DND-41 (cell line): ENCODE data around the gene BACH2.

Experiments used
- ATAC-seq: fragments of 200-7000 bp; cut with Tn5 transposase; 3 replicates; pipeline ENCODE4 v1.9.1; 2021; ENCODE audit warnings: low read depth; ENCODE audit not compliant: insufficient read depth
- DNase-seq: peaks from one replicate; pipeline ENCODE4 v3.0.0-alpha.2; 2020
- H2AFZ ChIP-seq: 2 replicates; pipeline ENCODE4 v1.6.0; 2012; ENCODE audit warnings: low read depth, low read length
- H3K27ac ChIP-seq: 2 replicates; pipeline ENCODE4 v1.5.1; 2012; ENCODE audit warnings: low read length, inconsistent platforms
- H3K27me3 ChIP-seq: fragments of 200-600 bp; sonication (generic); 2 replicates; pipeline ENCODE4 v1.6.0; 2012; ENCODE audit warnings: low read length, mild to moderate bottlenecking, inconsistent platforms; ENCODE audit not compliant: insufficient read depth, poor library complexity
- H3K36me3 ChIP-seq: 2 replicates; pipeline ENCODE4 v1.5.1; 2012; ENCODE audit warnings: low read length, inconsistent platforms; ENCODE audit not compliant: insufficient read depth
- H3K4me1 ChIP-seq: 2 replicates; pipeline ENCODE4 v1.5.1; 2012; ENCODE audit warnings: mild to moderate bottlenecking, low read length; ENCODE audit not compliant: insufficient read depth
- H3K4me2 ChIP-seq: 2 replicates; pipeline ENCODE4 v1.6.0; 2012; ENCODE audit warnings: mild to moderate bottlenecking, moderate library complexity, low read length, inconsistent platforms; ENCODE audit not compliant: insufficient read depth
- H3K4me3 ChIP-seq, 2 experiments: fragments of 200-600 bp in 1 of 2; shearing (Covaris generic) in 1 of 2; 2 replicates each; pipeline ENCODE4 v1.5.1; 2012 to 2016; ENCODE audit warnings: inconsistent platforms in 2 of 2, low read length in 2 of 2, mild to moderate bottlenecking in 2 of 2, low read depth in 1 of 2, moderate library complexity in 1 of 2
- H3K79me2 ChIP-seq: 2 replicates; pipeline ENCODE4 v1.6.0; 2012; ENCODE audit warnings: low read length, inconsistent platforms; ENCODE audit not compliant: insufficient read depth
- H3K9ac ChIP-seq: 2 replicates; pipeline ENCODE4 v1.6.0; 2012; ENCODE audit warnings: low read depth, mild to moderate bottlenecking, inconsistent platforms, low read length, moderate library complexity
- H3K9me3 ChIP-seq: 2 replicates; pipeline ENCODE4 v1.5.1; 2012; ENCODE audit warnings: low read length, moderate library complexity, mild to moderate bottlenecking, inconsistent platforms; ENCODE audit not compliant: insufficient read depth, severe bottlenecking
- H4K20me1 ChIP-seq: 2 replicates; pipeline ENCODE4 v1.6.0; 2012; ENCODE audit warnings: low read length; ENCODE audit not compliant: insufficient read depth
- EZH2 ChIP-seq: IDR thresholded peaks from 3 replicates; pipeline ENCODE4 v1.6.1; 2012; ENCODE audit warnings: borderline replicate concordance, low read depth, mild to moderate bottlenecking, moderate library complexity, low read length, inconsistent platforms; ENCODE audit not compliant: severe bottlenecking
- TF ChIP-seq, protein P1 (sequence below): IDR thresholded peaks from 2 replicates; pipeline ENCODE4 v1.5.1; 2012; ENCODE audit warnings: borderline replicate concordance, low read length, moderate library complexity, mild to moderate bottlenecking; ENCODE audit not compliant: poor library complexity, severe bottlenecking; ENCODE audit errors: extremely low read depth

BACH2 gene

DNA sequence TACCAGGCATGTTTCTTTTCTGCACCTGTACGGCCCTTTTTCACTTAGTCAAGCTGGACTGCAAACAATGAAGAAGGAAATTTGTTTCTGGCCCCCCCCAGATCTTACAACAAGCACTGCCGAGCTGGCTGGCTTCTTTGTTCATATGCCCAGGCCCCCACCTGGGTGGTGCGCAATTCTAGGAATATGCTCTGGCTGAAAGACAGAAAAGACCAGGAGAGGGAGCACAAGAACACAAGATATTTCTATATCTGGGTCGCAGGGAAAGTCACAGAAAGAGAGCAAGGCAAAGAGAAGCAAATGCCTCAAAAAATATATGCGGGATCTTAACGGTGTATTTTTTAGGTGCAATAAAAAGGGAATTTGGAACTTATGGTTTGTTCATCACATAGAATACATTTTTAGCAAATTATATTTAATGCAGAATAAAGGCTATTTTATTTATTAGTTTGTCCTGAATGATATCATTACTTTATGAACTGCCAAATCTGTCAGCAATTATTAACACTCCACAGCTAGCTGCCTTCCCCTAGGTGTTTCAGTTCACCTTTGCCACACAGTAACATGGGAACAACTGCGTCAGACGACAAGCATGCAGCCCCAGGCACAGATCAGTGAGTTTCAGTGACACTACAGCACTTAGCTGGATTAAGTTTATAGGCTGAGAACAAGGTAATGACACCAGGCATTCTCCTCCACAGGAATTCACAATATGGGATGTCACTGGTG is 325.9 kb downstream of the BACH2 start:
- no peak overlapping the region for H2AFZ ChIP-seq
- H4K20me1 ChIP-seq = no peaks in the 10 kb centered on the region
- no peak overlapping the region for H3K4me2 ChIP-seq
- no peak overlapping the region for H3K9ac ChIP-seq
- ATAC-seq (peak; percentile 88), DNase-seq (peak; percentile 58)
- no peaks in the 10 kb centered on the region for H3K79me2 ChIP-seq
- no peaks in the 10 kb centered on the region for H3K36me3 ChIP-seq
- H3K4me3 ChIP-seq = no peak overlapping the region
- H3K9me3 ChIP-seq = no peaks in the 10 kb centered on the region
- H3K4me1 ChIP-seq = peaks cover 7% of the 10 kb centered on the region
- H3K27me3 ChIP-seq = no peaks in the 10 kb centered on the region
- TF ChIP-seq EZH2 = no peak
- TF ChIP-seq, protein P1, sequence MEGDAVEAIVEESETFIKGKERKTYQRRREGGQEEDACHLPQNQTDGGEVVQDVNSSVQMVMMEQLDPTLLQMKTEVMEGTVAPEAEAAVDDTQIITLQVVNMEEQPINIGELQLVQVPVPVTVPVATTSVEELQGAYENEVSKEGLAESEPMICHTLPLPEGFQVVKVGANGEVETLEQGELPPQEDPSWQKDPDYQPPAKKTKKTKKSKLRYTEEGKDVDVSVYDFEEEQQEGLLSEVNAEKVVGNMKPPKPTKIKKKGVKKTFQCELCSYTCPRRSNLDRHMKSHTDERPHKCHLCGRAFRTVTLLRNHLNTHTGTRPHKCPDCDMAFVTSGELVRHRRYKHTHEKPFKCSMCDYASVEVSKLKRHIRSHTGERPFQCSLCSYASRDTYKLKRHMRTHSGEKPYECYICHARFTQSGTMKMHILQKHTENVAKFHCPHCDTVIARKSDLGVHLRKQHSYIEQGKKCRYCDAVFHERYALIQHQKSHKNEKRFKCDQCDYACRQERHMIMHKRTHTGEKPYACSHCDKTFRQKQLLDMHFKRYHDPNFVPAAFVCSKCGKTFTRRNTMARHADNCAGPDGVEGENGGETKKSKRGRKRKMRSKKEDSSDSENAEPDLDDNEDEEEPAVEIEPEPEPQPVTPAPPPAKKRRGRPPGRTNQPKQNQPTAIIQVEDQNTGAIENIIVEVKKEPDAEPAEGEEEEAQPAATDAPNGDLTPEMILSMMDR = peak; percentile 73
- no peak overlapping the region for H3K27ac ChIP-seq

DNA sequence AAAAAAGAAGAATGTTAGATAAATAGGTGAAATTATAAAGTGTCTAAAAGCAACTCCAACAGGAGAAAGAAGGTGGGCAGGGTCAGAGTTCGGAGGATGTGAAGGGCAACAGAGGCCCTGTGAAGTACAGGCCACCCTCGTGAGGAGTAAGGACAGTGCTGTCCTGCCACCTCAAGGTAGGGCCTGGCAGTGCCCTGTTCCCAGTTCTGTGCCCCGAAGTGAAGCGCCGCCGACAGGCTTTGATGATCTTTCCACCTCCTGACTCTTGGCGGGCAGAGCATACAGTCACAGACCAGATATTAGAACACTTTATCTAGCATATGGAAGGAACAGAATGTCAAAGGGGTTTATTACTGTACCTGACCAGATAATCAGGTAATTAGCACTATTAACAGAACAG is 326.6 kb downstream of the BACH2 start:
- no peaks in the 10 kb centered on the region for H3K9me3 ChIP-seq
- no peaks in the 10 kb centered on the region for H3K36me3 ChIP-seq
- no peaks in the 10 kb centered on the region for H4K20me1 ChIP-seq
- no peak overlapping the region for H3K9ac ChIP-seq
- no peak overlapping the region for H3K4me3 ChIP-seq
- no peak overlapping the region for H3K27ac ChIP-seq
- no peak overlapping the region for H3K4me2 ChIP-seq
- H3K79me2 ChIP-seq = no peaks in the 10 kb centered on the region
- H2AFZ ChIP-seq = no peak overlapping the region
- no peaks in the 10 kb centered on the region for H3K27me3 ChIP-seq
- ATAC-seq = peak; percentile 44; the same call in 1 of the 3 replicates
- TF ChIP-seq, protein P1 = no peak
- TF ChIP-seq EZH2 = no peak
- no peak for DNase-seq
- peaks cover 7% of the 10 kb centered on the region for H3K4me1 ChIP-seq

DNA sequence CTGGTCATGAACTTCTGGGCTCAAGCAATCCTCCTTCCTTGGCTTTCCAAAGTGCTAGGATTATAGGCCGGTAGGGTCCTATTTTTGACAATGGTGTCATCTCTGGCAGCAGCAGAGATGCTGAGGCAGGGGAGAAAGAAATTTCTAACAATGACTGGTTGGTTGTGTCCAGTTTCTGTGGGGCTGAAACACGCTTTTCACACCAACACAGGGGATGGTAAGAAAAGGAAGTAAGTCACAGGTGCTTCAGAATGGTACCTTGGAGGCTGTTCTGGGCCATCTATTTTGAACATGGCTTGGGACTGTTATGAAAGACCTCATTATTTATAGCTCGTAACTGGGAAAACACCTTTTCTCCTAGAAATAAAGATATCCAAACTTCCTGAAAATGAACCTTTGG is 329.7 kb downstream of the BACH2 start:
- H3K79me2 ChIP-seq = no peaks in the 10 kb centered on the region
- H4K20me1 ChIP-seq = no peaks in the 10 kb centered on the region
- H3K4me1 ChIP-seq = peaks cover 7% of the 10 kb centered on the region
- H3K9me3 ChIP-seq = no peaks in the 10 kb centered on the region
- H3K4me2 ChIP-seq = no peak overlapping the region
- no peak overlapping the region for H3K27ac ChIP-seq
- no peak overlapping the region for H2AFZ ChIP-seq
- no peak overlapping the region for H3K9ac ChIP-seq
- DNase-seq = no peak
- no peaks in the 10 kb centered on the region for H3K27me3 ChIP-seq
- no peaks in the 10 kb centered on the region for H3K36me3 ChIP-seq
- TF ChIP-seq EZH2 = no peak
- TF ChIP-seq, protein P1 = no peak
- no peak overlapping the region for H3K4me3 ChIP-seq
- no peak for ATAC-seq
